NCI-H1105 (cell line): ENCODE measurements around the gene PLEKHN1.
A peak's percentile ranks its signal among the peaks of the same experiment; 100 is the strongest.
"Not testable (repeated sequence)": the region's sequence is repeated elsewhere in the genome, so short reads cannot be mapped to it uniquely, and the experiment has no call there.

ENCODE experiments used
- DNase-seq: peaks from one replicate; lab custom pipeline; 2025; lab: John Stamatoyannopoulos, UW

PLEKHN1 gene

GRCh38 chr1:1010131-1010530, 43.8 kb downstream of the PLEKHN1 start:
- DNase-seq = not testable (repeated sequence)

- no peak for DNase-seq
Observed at GRCh38 chr1:1011396-1011949, 45.2 kb downstream of the PLEKHN1 start.

- not testable (repeated sequence) for DNase-seq
Observed at GRCh38 chr1:1012736-1013104, 46.4 kb downstream of the PLEKHN1 start.

GRCh38 chr1:1013105-1013921, 47.0 kb downstream of the PLEKHN1 start, which contains the start of gene ISG15:
Gene ISG15 (plus strand): TSS chr1:1013497. CDS start chr1:1013574, 77 bp downstream.
- peak; percentile 52 for DNase-seq

- no peak for DNase-seq
Observed at GRCh38 chr1:1013922-1014648, 47.8 kb downstream of the PLEKHN1 start.

- no peak for DNase-seq
Observed at GRCh38 chr1:1014799-1015681, 48.8 kb downstream of the PLEKHN1 start.

- DNase-seq = not testable (repeated sequence)
Observed at GRCh38 chr1:1017397-1018320, 51.4 kb downstream of the PLEKHN1 start.

GRCh38 chr1:1018321-1018685, 52.0 kb downstream of the PLEKHN1 start:
- DNase-seq = not testable (repeated sequence)

- DNase-seq = peak; percentile 59
Observed at GRCh38 chr1:1019122-1019999, 53.1 kb downstream of the PLEKHN1 start.

- no peak for DNase-seq
Observed at GRCh38 chr1:1020000-1020404, 53.7 kb downstream of the PLEKHN1 start, which contains the start of gene AGRN. Gene AGRN (plus strand): TSS chr1:1020120. CDS start chr1:1020173, 53 bp downstream.

GRCh38 chr1:1020415-1021009, 54.2 kb downstream of the PLEKHN1 start:
- DNase-seq = peak; percentile 15

- peak; percentile 39 for DNase-seq
Observed at GRCh38 chr1:1021010-1021919, 55.0 kb downstream of the PLEKHN1 start.

- DNase-seq = no peak
Observed at GRCh38 chr1:1021920-1022259, 55.6 kb downstream of the PLEKHN1 start.

GRCh38 chr1:1022302-1023009, 56.2 kb downstream of the PLEKHN1 start:
- DNase-seq = no peak

GRCh38 chr1:1023700-1024099, 57.4 kb downstream of the PLEKHN1 start:
- DNase-seq = no peak

- DNase-seq = no peak
Observed at GRCh38 chr1:1024149-1024770, 58.0 kb downstream of the PLEKHN1 start.
